ENCODE results near the gene GP1BB.

- TF ChIP-seq CTCF (IDR thresholded peaks at IDR 0.05; ENCODE audit: insufficient read depth, low read depth, low read length) (no peak), EZH2 (IDR thresholded peaks at IDR 0.05; ENCODE audit: insufficient read depth, low read length) (no peak)
Observed at GRCh38 chr22:19748139-19748538, 24.8 kb downstream of the GP1BB start.

Data from astrocyte (in vitro differentiated cells and primary cell).